ENCODE results near the gene HMG20A.
"Not testable (repeated sequence)": the region's sequence is repeated elsewhere in the genome, so short reads cannot be mapped to it uniquely, and the experiment has no call there.

HMG20A gene

DNA sequence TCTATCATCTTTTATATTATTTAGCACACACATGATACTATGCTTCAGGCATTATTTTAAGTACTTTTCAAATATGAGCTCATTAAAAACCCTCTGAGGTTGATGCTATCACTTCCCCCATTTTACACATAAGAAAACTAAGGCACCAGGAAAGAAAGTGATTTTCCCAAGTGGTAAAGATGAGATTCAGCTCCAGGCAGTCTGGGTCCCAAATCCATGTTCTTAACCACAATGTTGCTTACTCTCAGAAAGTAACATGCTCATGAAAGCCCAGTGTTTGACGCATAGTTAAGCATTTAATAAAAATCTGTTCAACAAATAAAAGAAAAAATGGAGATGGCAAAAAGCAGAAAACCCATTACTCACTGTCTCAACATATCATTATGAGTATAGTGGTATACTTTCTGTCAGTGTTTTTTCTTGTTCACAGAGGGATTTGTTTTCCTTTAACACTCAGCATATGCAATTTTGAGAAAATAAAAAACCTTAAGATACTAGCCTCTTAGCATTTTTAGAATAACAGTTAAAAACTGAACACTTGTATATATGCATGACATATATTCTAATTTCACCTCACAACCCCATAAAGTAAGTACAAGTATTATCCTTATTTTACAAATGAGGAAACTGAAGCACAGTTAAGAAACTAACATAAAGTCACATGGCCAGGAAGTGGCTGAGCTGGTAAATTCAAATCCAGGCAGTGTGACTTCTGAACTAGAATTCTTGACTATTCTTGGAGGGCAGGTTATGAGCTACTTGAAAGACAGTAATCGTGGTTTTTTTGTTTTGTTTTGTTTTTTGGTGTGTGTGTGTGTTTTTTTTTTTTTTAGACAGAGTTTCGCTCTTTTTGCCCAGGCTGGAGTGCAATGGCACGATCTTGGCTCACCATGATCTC, 11.2 kb upstream of the HMG20A start:
- DNase-seq, result peak; percentile 42 to 67

DNA sequence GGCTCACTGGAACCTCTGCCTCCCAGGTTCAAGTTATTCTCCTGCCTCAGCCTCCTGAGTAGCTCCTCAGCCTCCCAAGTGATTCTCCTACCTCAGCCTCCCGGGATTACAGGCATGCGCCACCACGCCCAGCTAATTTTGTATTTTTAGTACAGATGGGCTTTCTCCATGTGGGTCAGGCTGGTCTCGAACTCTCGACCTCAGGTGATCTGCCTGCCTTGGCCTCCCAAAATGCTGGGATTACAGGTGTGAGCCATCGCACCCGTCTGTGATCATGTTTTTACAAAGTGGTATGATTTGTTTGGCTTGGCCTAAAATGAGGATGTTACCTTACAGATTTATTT, 10.6 kb upstream of the HMG20A start:
- DNase-seq, result not testable (repeated sequence)

DNA sequence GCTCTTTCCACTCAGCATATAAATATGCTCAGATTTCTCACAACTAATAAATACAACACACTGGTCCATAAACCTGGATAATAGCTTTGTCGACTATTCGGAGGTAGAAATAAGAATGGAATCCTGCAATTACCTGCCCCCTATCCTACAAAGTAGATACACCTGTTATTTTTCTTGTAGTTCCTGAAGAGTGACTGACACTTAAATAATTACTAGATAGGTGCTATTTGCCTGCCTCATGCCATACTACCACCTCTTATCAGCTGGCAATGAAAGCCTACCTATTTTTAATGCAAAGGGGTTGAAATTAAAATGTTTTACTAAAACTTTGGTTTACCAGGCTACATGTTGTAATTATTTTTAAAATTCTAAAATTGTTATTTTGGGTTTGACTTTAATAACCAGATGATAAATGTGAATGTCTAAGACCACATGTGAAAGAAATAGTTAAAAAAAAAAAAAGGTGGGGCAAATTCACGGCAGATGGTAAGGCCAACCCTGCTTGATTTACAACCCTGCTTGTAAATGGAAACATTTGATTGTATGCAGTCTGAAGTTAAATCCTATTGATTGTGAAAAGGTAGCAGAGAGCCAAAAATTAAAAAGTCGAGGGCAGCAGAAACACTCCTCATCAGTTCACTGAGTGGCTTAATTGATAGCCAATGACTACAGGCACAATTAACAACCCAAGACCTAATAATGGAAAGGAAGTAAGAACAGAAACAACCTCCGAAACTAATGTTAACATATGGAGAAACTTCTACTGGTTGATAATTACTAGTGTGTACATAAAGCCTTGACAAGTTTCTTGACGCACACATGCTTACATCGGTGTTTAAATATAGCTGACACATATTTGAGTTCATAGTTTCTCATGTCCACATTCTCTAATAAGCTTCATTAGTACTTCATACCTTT, 9.7 kb upstream of the HMG20A start:
- DNase-seq, result no peak

DNA sequence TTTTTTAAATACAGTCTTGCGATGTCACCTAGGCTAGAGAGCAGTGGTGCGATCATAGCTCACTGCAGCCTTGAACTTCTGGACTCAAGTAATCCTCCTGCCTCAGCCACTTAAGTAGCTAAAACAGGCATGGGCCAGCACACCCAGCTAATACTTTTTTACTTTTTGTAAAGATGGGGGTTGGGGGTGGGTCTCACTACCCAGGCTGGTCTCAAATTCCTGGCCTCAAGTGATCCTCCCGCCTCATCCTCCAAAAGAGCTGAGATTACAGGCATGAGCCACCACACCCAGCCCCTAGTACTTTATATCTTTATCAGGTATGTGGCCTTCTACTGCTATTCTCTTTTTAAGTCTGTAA, 9.1 kb upstream of the HMG20A start:
- no peak for DNase-seq

DNA sequence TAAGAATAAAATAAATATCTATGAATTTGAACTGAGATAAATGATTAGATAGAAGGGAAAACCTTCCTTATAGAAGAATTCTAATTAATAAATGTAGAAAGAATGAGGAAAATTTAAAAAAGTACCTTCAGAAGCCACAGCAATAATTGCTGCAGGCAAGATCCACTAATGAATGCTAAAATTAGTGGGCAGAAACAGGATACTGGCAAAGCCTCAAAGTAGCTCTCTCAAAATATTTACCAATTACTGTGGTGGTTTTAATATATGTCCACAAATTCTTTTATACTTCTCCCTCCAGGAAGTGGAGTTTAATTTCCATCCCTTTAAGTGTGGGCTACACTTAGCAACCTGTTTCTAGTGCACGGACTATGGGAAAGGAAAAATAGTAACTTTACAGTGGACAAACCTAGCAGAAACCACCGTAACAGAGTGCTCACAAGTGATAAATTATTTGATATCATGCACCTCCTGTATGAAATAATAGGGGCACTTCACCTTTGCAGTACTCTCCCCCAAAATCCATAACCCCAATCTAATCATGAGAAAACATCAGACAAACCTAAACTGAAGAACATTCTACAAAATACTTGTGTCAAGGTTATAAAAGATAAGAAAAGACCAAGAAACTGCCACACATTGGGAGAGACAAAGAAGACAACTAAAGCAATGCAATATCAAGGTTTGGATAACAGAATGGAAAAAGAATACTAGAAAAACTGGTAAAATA, 7.6 kb upstream of the HMG20A start:
- no peak for DNase-seq

DNA sequence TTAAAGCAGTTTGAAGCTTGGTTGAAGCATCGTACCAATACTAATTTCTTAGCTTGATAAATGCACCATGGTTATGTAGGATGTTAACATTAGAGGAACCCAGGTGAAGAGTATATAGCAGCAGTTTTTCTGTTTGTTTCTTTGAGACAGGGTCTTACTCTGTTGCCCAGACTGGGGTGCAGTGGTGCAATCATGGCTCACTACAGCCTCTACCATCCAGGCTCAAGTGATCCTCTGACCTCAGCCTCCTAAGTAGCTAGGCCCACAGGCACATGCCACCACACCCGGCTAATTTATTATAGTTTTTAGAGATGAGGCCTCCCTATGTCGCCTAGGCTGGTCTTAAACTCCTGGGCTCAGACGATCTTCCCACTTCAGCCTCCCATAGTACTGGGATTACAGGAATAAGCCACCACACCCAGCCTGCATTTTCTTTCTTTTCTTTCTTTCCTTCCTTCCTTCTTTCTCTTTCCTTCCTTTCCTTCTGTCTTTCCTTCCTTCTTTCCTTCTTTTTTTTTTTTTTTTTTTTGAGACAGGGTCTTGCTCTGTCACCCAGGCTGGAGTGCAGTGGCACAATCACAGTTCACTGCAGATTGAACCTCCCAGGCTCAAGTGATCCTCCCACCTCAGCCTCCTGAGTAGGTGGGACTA, 6.9 kb upstream of the HMG20A start:
- no peak for DNase-seq

DNA sequence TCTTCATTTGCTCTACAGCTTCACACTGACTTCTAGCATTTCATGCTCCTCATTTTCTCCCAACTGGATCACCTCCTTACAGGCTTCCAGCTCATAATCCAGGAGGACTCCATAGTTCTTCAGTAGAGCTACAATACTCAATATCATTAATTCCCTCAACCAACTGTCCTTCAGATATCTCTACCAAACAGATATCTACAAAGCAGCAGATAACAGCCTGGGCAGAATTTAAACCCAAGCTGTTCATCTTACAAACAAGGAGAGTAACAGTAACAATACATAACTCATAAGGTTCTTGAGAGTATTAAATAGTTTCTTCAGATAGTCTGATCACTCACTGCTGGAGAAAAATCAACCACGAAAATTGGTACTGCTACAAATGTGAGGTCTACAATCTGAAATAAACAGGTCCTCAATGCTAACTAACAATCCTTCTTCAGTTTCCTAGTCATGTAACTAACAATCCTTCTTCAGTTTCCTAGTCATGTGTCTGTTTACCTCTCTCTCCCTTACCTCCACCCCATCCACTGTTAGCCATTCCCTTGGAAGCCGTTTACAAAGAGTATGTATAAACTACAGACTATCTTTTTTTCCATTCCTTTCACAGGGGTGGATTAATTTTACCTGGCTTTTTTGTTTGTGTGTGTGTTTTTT, 5.8 kb upstream of the HMG20A start:
- no peak for DNase-seq

DNA sequence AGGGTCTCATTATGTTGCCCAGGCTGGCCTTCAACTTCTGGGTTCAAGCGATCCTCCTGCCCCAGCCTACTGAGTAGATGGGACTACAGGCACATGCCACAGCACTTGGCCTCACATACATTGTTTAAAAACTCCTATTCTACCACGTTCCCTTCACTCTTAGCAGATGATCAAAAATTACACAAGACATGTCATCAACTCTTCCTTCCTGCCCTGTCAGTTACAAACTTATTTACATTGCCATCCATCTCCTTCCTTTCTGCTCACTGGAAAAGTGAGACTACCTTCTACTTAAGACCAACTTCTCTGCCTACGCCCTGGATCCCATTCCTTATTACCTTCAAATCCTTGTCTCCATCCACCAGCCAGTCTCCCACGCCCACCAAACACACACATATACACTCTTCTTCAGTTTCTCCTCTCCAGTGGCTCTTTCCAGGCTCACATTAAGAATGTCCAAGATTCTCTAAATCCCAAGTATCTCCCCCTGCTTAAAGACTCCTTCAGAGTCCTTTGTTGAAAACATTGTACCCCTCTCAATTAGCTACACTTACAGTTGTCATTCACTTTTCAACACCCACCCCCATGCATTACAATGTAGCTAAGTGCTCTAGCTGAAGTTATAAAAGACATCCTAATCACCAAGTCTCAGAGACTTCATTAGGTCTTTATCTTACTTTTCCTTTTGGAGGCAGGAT, 5.1 kb upstream of the HMG20A start:
- DNase-seq, result peak; percentile 51 to 52

DNA sequence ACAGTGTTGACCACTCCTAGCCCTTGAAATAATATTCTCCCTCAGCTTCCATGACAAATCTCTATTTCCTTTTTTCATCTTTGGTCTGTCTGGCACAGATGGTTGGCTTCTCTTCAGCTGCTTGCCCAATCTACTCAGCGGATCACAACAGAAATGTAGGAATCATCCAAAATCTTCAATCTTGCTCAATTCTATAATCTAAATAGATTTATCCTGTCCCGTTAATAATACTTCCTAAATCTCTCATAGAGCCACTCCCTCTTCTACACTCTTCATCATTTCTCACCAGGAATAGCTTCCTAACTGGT, 4.6 kb upstream of the HMG20A start:
- peak in 1 of 2 experiments; percentile 30 for DNase-seq

DNA sequence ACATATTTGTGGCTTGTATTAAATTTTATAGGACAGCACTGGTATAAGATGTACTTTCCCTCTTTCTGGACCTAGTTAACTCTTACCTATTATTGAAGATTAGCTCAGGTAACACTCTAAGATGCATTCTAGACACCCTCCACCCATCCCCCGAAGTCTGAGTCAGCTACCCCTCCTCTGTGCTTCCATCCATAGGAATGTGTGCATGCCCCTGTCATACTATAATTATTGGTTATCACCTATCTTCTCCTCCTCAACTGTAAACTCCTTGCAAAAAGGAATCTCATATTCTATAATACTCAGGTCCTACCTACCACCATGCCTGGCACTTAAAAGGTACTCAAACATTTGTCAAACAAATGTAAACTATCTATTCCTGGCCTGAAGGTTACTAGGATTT, 3.7 kb upstream of the HMG20A start:
- no peak for DNase-seq

DNA sequence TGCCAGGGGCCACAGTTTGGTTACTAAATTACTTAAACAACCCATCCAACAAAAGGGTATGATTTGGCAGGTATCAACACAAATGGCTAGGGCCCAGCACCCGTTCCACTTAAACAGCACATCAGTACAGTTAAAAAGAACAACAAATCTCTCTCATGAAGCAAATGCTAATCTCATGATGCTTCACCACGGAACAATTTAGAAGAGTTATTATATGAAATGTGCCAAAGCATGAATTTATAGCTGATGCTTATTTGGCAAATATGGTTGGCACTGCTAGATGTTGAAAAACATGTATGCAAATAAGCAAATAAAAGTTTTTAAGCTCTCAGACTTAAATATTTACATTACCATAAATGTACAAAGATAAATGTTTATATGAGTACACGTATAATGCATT, 3.1 kb upstream of the HMG20A start:
- DNase-seq, result no peak

DNA sequence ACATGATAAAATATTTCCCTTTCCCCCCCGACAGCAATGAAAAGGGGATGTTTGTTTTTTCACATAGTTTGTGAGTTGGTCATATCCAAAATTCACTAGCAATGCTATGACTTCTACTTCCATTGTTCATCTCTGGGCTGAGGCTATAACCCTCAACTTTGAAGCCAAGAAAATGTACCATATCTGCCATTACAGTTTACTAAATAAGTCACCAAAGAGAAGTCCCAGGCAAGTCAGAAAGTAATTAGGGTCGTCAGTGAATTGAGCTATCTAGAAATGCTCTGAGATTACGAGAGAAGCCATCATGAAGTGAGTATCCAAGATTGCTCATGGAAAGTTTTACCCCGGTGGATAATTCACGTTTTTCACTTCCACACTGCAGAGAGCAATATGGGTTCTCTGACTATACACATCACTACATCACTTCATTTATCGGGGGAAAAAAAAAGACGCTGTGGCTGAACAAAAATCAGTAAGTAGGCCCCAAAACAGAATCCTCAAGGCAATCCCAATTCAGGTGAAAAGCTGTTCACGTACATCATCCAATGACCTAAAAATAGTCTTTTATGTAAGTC, 2.2 kb upstream of the HMG20A start:
- DNase-seq, result no peak

DNA sequence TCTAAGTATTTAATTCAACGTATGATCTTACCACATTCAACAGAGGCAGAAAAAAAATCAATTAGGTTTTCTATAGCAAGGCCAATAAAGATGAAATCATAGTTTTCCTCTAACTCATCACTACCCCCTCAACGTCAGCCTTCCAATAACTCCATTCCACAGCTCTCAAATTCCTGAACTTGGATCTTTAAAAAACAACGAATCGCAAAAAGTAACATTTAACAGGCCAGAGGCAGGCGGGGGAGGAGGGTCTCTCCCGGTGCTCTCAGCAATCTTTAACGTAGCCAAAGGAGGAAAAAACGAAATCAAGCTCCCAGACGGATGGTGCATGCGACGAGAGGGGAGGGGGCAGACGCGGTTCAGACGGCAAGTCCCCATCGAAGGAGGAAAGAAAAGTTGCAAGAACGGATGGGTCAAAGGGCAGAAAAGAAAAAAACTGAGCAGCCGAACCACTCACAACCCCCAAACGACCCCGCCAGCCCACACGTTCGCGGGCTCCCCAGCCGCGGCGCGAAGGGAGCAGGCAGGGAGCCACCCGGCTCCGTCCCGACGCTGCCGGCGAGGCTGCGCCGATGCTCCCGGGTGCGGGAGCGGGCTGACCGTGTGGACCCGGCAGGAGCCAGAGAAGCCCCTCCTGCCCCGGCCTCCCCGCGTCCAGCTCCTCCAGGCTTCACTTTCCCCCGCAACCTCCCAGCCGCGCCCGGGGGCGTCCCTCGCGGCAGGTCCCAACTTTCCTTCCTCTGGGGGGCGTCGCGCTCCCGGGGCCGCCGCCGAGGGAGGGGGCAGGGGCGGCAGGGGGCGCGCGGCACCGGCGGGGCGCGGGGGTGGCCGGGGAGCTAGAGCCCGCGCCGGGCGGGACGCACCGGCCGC, 1.5 kb upstream of the HMG20A start:
- DNase-seq, result no peak

DNA sequence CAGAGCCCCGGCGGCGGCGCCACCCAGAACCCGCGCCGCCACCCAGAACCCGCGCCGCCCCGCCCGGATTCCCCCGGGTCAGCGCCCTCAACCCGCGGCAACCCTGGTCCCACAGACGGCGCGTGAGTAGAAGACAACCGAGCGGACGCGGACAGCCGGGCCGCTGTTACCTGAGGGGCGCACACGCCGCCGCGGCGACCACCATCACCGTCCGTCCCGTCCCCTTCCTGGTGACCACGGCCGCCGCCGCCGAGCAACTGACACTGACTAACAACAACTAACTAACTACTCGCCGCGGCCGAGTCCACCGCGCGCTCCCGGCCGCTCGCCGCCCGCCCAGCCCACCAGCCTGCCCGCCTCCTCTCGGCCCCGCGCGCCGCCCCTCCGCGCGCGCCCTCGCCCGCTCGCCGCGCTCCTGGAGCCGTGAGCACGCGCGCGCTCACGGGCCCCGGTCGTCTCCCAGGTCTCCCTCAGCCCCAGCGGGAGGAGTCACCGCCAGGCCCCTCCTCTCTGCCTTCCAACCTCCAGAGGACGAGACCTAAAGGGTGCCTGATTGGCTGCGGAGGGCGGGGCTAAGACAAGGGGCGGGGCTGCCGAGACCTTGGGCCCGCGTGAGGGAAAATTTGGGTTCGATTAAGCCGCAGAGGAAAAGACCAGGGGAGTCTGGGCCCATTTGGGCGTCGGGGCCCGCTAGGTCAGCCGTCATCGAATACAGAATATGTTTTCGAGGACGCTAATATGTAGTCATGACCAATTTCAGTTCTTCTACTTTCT, 665 bp upstream of the HMG20A start, which contains the start of gene PEAK1:
Gene PEAK1, minus strand, starts transcription at position 269 of the 774 bp plus-strand sequence. CDS start 238,178 bp downstream, outside the sequence.
- DNase-seq, result peak; percentile 87 to 90

DNA sequence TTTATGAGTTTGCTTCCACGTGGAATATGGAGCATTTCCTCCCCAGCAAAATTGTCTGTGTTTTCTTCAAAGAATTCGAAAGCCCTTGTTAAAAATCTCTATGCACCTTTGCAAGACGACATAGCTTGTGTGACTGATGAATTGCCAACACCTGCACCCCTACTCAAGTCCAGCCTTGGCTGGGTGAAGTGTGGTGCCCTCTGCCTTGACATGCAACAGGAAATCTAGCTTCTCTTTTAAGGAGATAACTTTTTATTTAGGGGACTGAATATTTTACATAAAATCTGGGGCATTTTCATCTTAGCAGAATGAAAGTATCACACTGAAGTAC, 647 bp downstream of the HMG20A start:
- peak in 1 of 2 experiments; percentile 8 for DNase-seq

DNA sequence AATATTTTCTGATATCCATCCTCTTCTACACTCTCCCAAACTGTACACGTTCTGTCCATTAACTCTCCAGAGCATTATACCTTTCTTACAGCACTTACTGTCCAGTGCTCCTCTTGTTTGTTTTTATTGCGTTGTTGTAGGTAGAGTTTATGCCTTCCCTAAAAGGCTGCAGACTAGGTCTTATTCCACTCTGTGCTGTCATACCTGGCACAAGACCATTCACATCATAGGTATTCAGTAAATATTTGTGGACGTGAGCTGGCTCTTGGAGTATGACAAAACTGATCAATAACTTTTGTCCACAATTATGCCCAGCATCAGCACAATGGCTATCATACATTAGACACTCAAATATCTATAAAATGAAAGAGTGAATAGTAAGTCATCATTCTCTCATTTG, 4.4 kb downstream of the HMG20A start:
- DNase-seq, result no peak

DNA sequence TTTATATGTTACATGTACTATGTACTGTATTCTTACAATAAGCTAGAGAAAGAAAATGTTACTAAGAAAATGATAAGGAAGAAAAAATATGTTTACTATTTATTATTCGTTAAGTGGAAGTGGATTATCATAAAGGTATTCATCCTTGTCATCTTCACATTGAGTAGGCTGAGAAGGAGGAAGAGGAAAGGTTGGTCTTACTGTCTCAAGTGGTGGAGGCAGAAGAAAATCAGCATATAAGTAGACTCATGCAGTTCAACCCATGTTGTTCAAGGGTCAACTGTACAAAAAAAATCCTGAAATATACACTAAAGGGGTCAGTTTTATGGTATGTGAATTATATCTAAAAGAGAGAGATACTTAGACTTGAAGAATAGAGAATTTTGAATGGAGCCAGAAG, 5.7 kb downstream of the HMG20A start:
- no peak for DNase-seq

DNA sequence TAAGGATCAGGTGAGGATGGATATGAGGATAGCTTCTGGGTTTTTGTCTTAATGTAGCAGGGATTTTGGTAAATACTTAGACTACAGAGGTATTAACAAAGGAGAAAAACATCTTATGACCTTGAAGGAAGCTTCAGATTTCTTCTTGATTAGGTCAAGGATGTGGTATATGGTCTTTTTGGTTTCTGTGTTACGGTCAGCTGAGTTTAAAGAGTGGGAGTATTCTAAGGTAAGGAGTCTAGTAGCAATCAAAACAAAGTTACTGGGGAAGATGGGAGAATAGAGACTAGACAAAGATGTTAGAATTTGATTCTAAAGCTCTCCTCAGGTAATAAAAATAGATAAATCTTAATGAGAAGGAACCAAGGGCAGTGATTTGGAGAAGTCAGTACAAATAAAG, 6.2 kb downstream of the HMG20A start:
- DNase-seq, result no peak

DNA sequence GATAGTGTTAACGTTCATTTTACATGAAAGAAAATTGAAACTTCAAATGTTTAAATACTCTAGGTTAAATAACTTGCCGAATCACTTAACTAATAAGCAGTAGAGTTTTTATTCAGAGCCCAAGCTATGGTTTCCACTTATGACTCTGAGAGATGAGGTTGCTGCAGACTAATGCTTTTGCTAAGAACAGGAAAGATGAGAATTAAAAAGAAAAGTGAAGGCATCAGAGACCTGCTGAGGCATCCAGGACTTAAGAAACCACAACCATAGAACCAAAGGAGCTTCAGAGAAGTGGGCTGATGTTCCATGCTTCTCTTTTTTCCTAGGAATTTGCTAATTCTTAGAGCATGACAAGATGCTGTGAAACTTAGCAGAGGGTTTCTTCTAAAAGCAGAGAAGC, 9.5 kb downstream of the HMG20A start:
- DNase-seq, result no peak

DNA sequence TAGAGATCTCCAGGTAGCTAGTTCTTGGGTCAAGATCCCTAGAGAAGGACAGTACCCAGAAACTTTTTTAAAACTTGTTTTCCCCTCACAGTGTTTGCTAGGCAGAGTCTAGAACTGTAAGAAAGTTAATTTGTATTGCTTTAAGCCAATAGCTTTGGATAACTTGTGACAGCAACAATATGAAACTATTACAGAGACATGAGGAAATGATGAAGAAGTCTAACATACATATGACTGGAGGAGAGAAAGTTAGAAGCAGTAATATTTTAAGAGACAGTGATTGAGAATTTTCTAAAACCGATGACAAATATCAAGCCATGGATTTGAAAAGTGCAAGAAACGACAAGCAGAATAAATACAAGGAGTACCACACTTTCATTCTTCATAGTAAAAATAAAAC, 10.0 kb downstream of the HMG20A start:
- no peak for DNase-seq

Data from AML-193 (cell line).